ENCODE results near the gene FGF1.

Gene FGF1

DNA sequence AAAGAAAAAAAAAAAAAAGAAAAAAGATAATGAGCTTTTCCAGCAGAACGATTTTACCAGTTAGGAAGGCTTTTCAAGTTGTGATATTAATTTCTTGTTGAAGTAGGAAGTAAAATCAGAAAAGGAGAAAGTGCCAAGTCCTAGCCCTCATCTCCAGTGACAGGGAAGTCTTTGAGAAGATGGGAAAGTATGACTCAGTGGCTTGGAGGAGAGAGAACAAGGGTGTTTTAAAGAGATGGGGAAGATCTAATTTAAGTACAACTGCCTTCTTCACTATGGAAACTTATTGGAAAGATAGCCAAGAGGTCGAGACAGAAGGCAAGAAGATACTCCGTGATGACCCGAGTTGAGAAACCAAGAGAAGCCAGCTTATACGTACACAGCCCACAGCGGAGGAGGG, 22.6 kb downstream of the FGF1 start:
- Histone ChIP-seq H3K4me2 (ENCODE audit: low read length) (no peak overlapping the region), H2AFZ (ENCODE audit: low read depth, low read length) (no peak overlapping the region), H3K36me3 (replicated peaks; ENCODE audit: low read depth, low read length) (no peaks in the 10 kb centered on the region), H3K4me1 (ENCODE audit: low read length) (peaks cover 4% of the 10 kb centered on the region; the same call in 1 of the 2 replicates), H3K9me3 (ENCODE audit: insufficient read depth, low read length) (no peaks in the 10 kb centered on the region), H4K20me1 (ENCODE audit: insufficient read depth, low read length) (no peaks in the 10 kb centered on the region), H3K27ac (ENCODE audit: low read length) (no peak overlapping the region), H3K4me3 (ENCODE audit: low read length) (no peak overlapping the region), H3K79me2 (ENCODE audit: low read length) (no peaks in the 10 kb centered on the region), H3K9ac (ENCODE audit: low read length) (no peak overlapping the region), H3K27me3 (ENCODE audit: low read depth, low read length) (0 out of 2 replicates have a peak, but pooled peaks cover 4% of the 10 kb centered on the region)
- TF ChIP-seq, protein P1, sequence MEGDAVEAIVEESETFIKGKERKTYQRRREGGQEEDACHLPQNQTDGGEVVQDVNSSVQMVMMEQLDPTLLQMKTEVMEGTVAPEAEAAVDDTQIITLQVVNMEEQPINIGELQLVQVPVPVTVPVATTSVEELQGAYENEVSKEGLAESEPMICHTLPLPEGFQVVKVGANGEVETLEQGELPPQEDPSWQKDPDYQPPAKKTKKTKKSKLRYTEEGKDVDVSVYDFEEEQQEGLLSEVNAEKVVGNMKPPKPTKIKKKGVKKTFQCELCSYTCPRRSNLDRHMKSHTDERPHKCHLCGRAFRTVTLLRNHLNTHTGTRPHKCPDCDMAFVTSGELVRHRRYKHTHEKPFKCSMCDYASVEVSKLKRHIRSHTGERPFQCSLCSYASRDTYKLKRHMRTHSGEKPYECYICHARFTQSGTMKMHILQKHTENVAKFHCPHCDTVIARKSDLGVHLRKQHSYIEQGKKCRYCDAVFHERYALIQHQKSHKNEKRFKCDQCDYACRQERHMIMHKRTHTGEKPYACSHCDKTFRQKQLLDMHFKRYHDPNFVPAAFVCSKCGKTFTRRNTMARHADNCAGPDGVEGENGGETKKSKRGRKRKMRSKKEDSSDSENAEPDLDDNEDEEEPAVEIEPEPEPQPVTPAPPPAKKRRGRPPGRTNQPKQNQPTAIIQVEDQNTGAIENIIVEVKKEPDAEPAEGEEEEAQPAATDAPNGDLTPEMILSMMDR (IDR thresholded peaks at IDR 0.05; ENCODE audit: low read depth, low read length): no peak
- no peak for TF ChIP-seq EZH2phosphoT487 (IDR thresholded peaks at IDR 0.05; ENCODE audit: low read depth)

DNA sequence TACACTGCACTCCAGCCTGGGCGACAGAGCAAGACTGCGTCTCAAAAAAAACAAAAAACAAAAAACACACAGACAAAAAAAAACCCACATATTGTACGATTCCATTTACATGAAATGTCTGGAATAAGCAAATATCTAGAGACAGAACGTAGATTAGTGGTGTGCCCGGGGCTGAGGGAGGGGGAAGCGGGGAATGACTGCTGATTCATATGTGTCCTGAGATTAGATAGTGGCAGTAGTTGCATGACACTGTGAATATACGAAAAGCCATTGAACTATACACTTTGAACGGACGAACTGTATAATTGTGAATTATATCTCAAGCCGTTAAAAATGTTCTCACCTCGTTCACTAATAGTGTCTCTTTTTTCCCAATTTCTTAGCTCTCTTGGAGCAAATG, 23.9 kb downstream of the FGF1 start:
- no peak overlapping the region for H3K27ac ChIP-seq (ENCODE audit: low read length)
- no peak for TF ChIP-seq EZH2phosphoT487 (IDR thresholded peaks at IDR 0.05; ENCODE audit: low read depth)
- TF ChIP-seq, protein P1 (IDR thresholded peaks at IDR 0.05; ENCODE audit: low read depth, low read length): no peak
- H2AFZ ChIP-seq (ENCODE audit: low read depth, low read length): no peak overlapping the region
- no peak overlapping the region for H3K9ac ChIP-seq (ENCODE audit: low read length)
- H3K4me1 ChIP-seq (ENCODE audit: low read length): peaks cover 4% of the 10 kb centered on the region; the same call in 1 of the 2 replicates
- no peaks in the 10 kb centered on the region for H3K79me2 ChIP-seq (ENCODE audit: low read length)
- H3K4me2 ChIP-seq (ENCODE audit: low read length): no peak overlapping the region
- no peaks in the 10 kb centered on the region for H3K36me3 ChIP-seq (replicated peaks; ENCODE audit: low read depth, low read length)
- no peaks in the 10 kb centered on the region for H4K20me1 ChIP-seq (ENCODE audit: insufficient read depth, low read length)
- H3K4me3 ChIP-seq (ENCODE audit: low read length): no peak overlapping the region
- no peaks in the 10 kb centered on the region for H3K9me3 ChIP-seq (ENCODE audit: insufficient read depth, low read length)
- H3K27me3 ChIP-seq (ENCODE audit: low read depth, low read length): 0 out of 2 replicates have a peak, but pooled peaks cover 4% of the 10 kb centered on the region

DNA sequence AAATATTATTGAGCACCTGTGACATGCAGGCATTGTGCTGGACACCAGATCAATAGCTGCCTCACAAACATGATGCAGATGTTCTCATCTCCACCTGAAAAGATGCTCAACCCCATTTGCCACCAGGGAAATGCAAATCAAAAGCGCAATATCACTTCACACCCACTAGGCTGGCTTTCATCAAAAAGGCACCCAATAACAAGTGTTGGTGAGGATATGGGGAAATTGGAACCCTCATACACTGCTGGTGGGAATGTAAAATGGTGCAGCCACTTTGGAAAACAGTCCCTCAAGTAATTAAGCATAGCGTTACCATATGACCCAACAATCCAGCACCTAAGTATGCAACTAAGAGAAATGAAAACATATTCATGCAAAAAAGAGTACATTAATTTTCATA, 24.7 kb downstream of the FGF1 start:
- Histone ChIP-seq H3K36me3 (replicated peaks; ENCODE audit: low read depth, low read length) (no peaks in the 10 kb centered on the region), H3K27me3 (ENCODE audit: low read depth, low read length) (peaks cover 7% of the 10 kb centered on the region; the same call in 1 of the 2 replicates)
- no peak for TF ChIP-seq EZH2phosphoT487 (IDR thresholded peaks at IDR 0.05; ENCODE audit: low read depth)
- TF ChIP-seq, protein P1 (IDR thresholded peaks at IDR 0.05; ENCODE audit: low read depth, low read length): no peak

DNA sequence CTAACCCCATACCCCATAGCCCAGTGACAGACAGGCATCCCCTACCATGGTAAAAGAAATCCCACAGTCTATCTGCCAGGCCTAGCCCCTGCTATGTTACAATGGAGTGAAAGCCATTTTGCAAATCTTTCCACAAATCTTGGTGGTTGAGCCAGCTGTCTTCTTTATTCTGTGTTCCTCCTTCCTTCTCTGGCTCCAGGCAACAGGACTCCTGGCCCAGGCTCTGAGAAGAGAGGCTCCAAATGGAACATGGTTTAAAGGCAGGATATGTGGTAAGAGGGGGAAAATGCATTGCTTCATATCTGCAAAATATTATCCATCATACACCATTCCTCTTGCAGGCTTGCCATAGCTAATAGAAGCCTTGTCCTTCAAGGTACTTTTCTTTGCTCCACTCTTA, 25.2 kb downstream of the FGF1 start:
- no peak for TF ChIP-seq EZH2phosphoT487 (IDR thresholded peaks at IDR 0.05; ENCODE audit: low read depth)
- TF ChIP-seq, protein P1 (IDR thresholded peaks at IDR 0.05; ENCODE audit: low read depth, low read length): no peak
- Histone ChIP-seq H3K36me3 (replicated peaks; ENCODE audit: low read depth, low read length) (no peaks in the 10 kb centered on the region), H2AFZ (ENCODE audit: low read depth, low read length) (no peak overlapping the region), H3K27me3 (ENCODE audit: low read depth, low read length) (peaks cover 8% of the 10 kb centered on the region; the same call in 1 of the 2 replicates), H3K9ac (ENCODE audit: low read length) (no peak overlapping the region), H3K4me2 (ENCODE audit: low read length) (no peak overlapping the region), H3K4me1 (ENCODE audit: low read length) (peaks cover 4% of the 10 kb centered on the region; the same call in 1 of the 2 replicates), H3K79me2 (ENCODE audit: low read length) (no peaks in the 10 kb centered on the region), H4K20me1 (ENCODE audit: insufficient read depth, low read length) (no peaks in the 10 kb centered on the region), H3K9me3 (ENCODE audit: insufficient read depth, low read length) (no peaks in the 10 kb centered on the region), H3K4me3 (ENCODE audit: low read length) (no peak overlapping the region), H3K27ac (ENCODE audit: low read length) (no peak overlapping the region)

More for the DNA sequence above, 24.7 kb downstream of the FGF1 start:
- Histone ChIP-seq H3K27ac (ENCODE audit: low read length) (no peak overlapping the region), H3K4me1 (ENCODE audit: low read length) (peaks cover 4% of the 10 kb centered on the region; the same call in 1 of the 2 replicates), H3K4me3 (ENCODE audit: low read length) (no peak overlapping the region), H3K9me3 (ENCODE audit: insufficient read depth, low read length) (no peaks in the 10 kb centered on the region), H3K79me2 (ENCODE audit: low read length) (no peaks in the 10 kb centered on the region), H4K20me1 (ENCODE audit: insufficient read depth, low read length) (no peaks in the 10 kb centered on the region), H2AFZ (ENCODE audit: low read depth, low read length) (no peak overlapping the region), H3K4me2 (ENCODE audit: low read length) (no peak overlapping the region), H3K9ac (ENCODE audit: low read length) (no peak overlapping the region)

All from OCI-LY3 (cell line).